GM19240 (cell line): ENCODE results near the gene SLC2A5.
"Not testable (repeated sequence)": the region's sequence is repeated elsewhere in the genome, so short reads cannot be mapped to it uniquely, and the experiment has no call there.

ENCODE experiments used
- DNase-seq: peaks from one replicate; pipeline ENCODE4 v3.0.0; 2011; ENCODE audit warnings: low spot score; ENCODE audit not compliant: insufficient read length

SLC2A5 gene

DNA sequence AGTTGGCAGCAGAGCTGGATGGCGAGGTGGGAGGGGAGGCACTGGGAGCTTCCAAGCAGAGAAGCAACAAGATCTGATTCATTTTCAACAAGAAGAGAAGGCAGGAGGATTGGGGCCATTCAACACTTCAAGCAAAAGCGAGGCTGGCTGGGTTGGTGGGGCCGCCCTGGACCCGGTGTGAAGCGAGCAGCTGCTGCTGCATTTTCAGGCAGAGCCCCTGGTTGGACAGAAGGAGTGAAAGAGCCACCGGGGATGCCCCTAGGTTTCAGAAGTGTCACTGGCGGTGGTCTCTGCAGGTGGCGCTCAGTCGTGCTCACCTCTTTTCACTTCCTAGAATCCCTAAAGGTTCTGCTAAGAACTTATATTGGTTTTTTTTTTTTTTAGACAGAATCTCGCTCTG lies 61.2 kb downstream of the SLC2A5 start:
- no peak for DNase-seq

DNA sequence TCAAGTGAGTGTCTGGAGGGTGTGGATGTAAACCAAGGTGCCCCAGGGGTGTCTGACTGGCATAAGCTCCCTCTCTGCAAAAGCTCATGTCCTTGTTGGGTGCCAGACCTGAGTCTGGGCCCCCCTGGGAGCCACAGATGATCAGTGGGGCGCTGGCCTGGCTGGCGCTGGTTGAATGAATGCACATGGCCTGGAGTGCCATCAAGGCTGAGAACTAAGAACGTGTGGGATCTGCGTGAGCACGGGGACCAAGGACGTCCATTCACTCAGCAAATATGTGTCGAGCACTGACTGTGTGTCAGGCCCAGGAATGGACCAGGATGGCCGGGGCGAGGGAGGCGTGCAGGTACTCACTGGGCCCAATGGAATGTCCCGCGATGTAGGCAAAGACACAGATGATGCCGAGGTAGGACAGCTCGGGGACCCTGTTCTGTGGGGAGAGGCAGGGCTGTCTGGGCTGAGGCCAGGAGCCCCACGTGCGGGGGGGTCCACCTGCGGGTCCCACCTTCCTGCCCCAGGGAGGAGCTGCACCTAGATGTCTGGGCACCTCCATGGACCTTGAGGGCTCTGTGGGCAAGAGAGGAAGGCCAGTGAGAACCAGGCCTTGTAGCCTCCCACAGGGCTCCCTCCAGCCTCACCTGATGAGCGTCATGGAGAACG lies 62.3 kb downstream of the SLC2A5 start:
- DNase-seq = no peak

GRCh38 chr1:9005395-9005708 lies 64.1 kb downstream of the SLC2A5 start:
- DNase-seq = no peak

GRCh38 chr1:9004700-9005394 lies 64.6 kb downstream of the SLC2A5 start:
- DNase-seq = peak; percentile 79

- DNase-seq = no peak
These were observed 65.3 kb downstream of the SLC2A5 start for GRCh38 chr1:9004031-9004699.

DNA sequence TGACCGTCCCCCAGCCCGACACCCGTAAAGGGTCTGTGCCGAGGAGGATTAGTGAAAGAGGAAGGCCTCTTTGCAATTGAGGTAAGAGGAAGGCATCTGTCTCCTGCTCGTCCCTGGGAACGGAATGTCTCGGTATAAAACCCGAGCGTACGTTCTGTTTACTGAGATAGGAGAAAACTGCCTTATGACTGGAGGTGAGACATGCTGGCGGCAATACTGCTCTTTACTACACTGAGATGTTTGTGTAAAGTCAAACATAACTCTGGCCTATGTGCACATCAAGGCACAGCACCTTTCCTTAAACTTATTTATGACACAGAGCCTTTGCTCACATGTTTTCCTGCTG lies 67.2 kb downstream of the SLC2A5 start:
- DNase-seq = not testable (repeated sequence)

- not testable (repeated sequence) for DNase-seq
These were observed 67.8 kb downstream of the SLC2A5 start for GRCh38 chr1:9001534-9002214.

- not testable (repeated sequence) for DNase-seq
These were observed 75.3 kb downstream of the SLC2A5 start for GRCh38 chr1:8993962-8994675.

GRCh38 chr1:8992936-8993687 lies 76.3 kb downstream of the SLC2A5 start:
- no peak for DNase-seq

DNA sequence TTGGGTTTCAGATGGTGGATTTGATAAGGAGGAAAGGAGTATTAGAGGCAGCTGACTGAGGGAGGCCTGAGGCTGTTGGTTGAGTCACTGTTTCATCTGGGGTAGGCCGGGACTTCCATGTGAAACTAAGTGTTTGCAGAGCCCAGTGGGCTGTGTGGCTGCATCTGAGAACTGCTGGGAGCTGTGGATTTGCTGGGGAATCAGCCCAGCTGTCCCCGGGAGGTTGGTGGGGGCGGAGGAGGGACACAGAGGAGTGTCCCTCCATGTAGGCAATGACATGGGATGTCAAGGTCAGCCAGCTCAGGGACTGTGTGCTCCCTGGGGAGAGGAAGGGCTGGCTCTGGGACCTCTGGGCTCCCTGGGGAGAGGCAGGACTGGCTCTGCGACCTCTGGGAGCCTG lies 79.6 kb downstream of the SLC2A5 start:
- no peak for DNase-seq

DNA sequence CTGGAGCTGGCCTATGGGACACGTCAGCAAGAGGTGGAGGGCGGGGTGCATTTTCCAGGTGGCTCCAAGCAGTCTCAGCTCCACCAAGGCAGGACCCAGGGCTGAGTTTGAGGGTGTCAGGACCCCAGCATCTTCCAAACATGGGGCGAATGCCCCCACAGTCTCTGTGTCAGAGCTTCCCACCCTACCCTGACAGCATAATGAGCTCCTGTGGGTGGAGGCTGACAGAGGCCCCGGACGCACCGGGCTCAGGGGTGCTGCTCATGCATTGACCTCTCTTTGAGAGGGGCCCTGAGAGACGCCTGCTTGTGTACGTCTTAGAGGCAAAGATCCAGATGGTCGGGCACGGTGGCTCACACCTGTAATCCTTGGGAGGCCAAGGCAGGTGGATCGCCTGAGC lies 80.4 kb downstream of the SLC2A5 start:
- no peak for DNase-seq

- DNase-seq = no peak
These were observed 80.8 kb downstream of the SLC2A5 start for GRCh38 chr1:8988618-8988967.

DNA sequence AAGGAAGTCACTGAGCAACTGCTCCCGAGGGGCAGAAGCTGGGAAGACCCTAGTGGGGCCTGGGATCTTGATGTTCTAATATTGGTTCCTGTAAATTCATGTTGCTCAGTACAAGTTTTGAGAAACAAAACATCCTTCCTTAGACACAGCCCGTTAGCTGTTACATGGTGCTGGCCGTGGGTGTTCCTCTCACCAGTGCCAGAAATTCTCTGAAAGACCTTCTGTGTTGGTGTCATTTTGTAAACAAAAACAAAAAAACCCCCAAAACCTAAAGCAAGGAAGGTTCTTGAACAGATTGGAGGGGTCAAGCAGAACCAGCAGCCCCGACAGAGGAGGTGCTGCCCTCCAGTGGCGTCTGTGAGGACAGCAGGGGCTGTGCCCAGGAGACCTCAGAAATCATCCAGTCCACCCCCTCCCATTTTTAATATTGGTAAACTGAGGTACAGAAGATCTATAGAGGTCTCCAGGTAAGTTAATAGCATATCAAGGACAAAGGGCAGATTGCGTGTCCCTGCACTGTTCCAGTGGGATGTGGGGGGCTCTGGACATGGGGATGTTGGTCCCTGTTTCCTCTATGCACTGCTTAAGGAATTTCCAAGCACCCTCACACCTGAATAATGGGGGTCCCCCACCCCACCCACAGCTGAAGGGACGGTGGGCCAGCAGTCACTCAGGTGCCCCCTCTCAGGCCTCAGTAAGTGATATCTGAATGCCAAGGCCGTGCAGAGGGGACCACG lies 81.4 kb downstream of the SLC2A5 start:
- DNase-seq = peak; percentile 63

GRCh38 chr1:8986814-8987190 lies 82.6 kb downstream of the SLC2A5 start:
- no peak for DNase-seq

- no peak for DNase-seq
These were observed 83.3 kb downstream of the SLC2A5 start for GRCh38 chr1:8985915-8986813.
